ENCODE data around the gene DLG2. TPM values are rescaled to one million over a fixed set of nuclear protein-coding genes. Genes with fewer than 3 reads are reported as not detected.

DLG2 gene
- total RNA-seq, 1 donor from 2014 or later = 2.4 TPM

GRCh38 chr11:84250834-84251613 lies 1376.1 kb downstream of the DLG2 start:
- Mint-ChIP-seq H3K27me3 (no peaks in the 10 kb centered on the region), H3K36me3 (ENCODE audit: insufficient read depth) (no peaks in the 10 kb centered on the region), H3K4me1 (ENCODE audit: low read depth) (no peaks in the 10 kb centered on the region), H3K4me3 (ENCODE audit: low read depth) (no peak overlapping the region), H3K27ac (no peak overlapping the region), H3K9me3 (ENCODE audit: low read depth) (no peaks in the 10 kb centered on the region)
- TF ChIP-seq CTCF (IDR thresholded peaks at IDR 0.05; ENCODE audit: unreplicated experiment) = no peak
- no peak for DNase-seq (ENCODE audit: low spot score, unreplicated experiment)

- no peak for DNase-seq (ENCODE audit: low spot score, unreplicated experiment)
- H3K27me3 Mint-ChIP-seq = no peaks in the 10 kb centered on the region
- H3K27ac Mint-ChIP-seq = no peak overlapping the region
- H3K4me1 Mint-ChIP-seq (ENCODE audit: low read depth) = no peaks in the 10 kb centered on the region
- H3K9me3 Mint-ChIP-seq (ENCODE audit: low read depth) = no peaks in the 10 kb centered on the region
- no peaks in the 10 kb centered on the region for H3K36me3 Mint-ChIP-seq (ENCODE audit: insufficient read depth)
- H3K4me3 Mint-ChIP-seq (ENCODE audit: low read depth) = no peak overlapping the region
- no peak for TF ChIP-seq CTCF (IDR thresholded peaks at IDR 0.05; ENCODE audit: unreplicated experiment)
Observed at GRCh38 chr11:84249344-84250135, 1377.6 kb downstream of the DLG2 start.

GRCh38 chr11:84247926-84248325 lies 1379.2 kb downstream of the DLG2 start:
- Mint-ChIP-seq H3K27ac (no peak overlapping the region), H3K4me3 (ENCODE audit: low read depth) (no peak overlapping the region)

GRCh38 chr11:84247129-84247528 lies 1380.0 kb downstream of the DLG2 start:
- Mint-ChIP-seq H3K4me3 (ENCODE audit: low read depth) (no peak overlapping the region), H3K9me3 (ENCODE audit: low read depth) (no peaks in the 10 kb centered on the region), H3K4me1 (ENCODE audit: low read depth) (no peaks in the 10 kb centered on the region), H3K36me3 (ENCODE audit: insufficient read depth) (no peaks in the 10 kb centered on the region), H3K27me3 (no peaks in the 10 kb centered on the region), H3K27ac (no peak overlapping the region)
- DNase-seq (ENCODE audit: low spot score, unreplicated experiment) = no peak
- TF ChIP-seq CTCF (IDR thresholded peaks at IDR 0.05; ENCODE audit: unreplicated experiment) = no peak

More at GRCh38 chr11:84247926-84248325, 1379.2 kb downstream of the DLG2 start:
- Mint-ChIP-seq H3K9me3 (ENCODE audit: low read depth) (no peaks in the 10 kb centered on the region), H3K27me3 (no peaks in the 10 kb centered on the region), H3K4me1 (ENCODE audit: low read depth) (no peaks in the 10 kb centered on the region), H3K36me3 (ENCODE audit: insufficient read depth) (no peaks in the 10 kb centered on the region)
- TF ChIP-seq CTCF (IDR thresholded peaks at IDR 0.05; ENCODE audit: unreplicated experiment) = no peak
- DNase-seq (ENCODE audit: low spot score, unreplicated experiment) = no peak

- TF ChIP-seq CTCF (IDR thresholded peaks at IDR 0.05; ENCODE audit: unreplicated experiment) = no peak
- no peaks in the 10 kb centered on the region for H3K27me3 Mint-ChIP-seq
- DNase-seq (ENCODE audit: low spot score, unreplicated experiment) = no peak
Observed at GRCh38 chr11:84243629-84244263, 1383.4 kb downstream of the DLG2 start.

More at GRCh38 chr11:84243629-84244263, 1383.4 kb downstream of the DLG2 start:
- Mint-ChIP-seq H3K36me3 (ENCODE audit: insufficient read depth) (no peaks in the 10 kb centered on the region), H3K9me3 (ENCODE audit: low read depth) (no peaks in the 10 kb centered on the region), H3K27ac (no peak overlapping the region), H3K4me3 (ENCODE audit: low read depth) (no peak overlapping the region), H3K4me1 (ENCODE audit: low read depth) (no peaks in the 10 kb centered on the region)
